Lower leg skin (tissue), 3 donors: Measurements from ENCODE around the gene NCOR2.

ENCODE experiments used
- POLR2A ChIP-seq, 2 donors: fragments of 450-650 bp; IDR thresholded peaks; one replicate each; pipeline ENCODE4 v1.6.1; 2016 to 2017; ENCODE audit warnings: antibody characterized with exemption in 2 of 2, mild to moderate bottlenecking in 1 of 2, moderate library complexity in 1 of 2
- TF ChIP-seq, protein P1 (sequence below), 3 donors: fragments of 450-650 bp; IDR thresholded peaks; one replicate each; pipeline ENCODE4 v1.5.1; 2016; ENCODE audit warnings: antibody characterized with exemption in 3 of 3, mild to moderate bottlenecking in 3 of 3, moderate library complexity in 2 of 3

GRCh38 chr12:124564232-124564958 is 3.0 kb downstream of the NCOR2 start:
- TF ChIP-seq, protein P1, sequence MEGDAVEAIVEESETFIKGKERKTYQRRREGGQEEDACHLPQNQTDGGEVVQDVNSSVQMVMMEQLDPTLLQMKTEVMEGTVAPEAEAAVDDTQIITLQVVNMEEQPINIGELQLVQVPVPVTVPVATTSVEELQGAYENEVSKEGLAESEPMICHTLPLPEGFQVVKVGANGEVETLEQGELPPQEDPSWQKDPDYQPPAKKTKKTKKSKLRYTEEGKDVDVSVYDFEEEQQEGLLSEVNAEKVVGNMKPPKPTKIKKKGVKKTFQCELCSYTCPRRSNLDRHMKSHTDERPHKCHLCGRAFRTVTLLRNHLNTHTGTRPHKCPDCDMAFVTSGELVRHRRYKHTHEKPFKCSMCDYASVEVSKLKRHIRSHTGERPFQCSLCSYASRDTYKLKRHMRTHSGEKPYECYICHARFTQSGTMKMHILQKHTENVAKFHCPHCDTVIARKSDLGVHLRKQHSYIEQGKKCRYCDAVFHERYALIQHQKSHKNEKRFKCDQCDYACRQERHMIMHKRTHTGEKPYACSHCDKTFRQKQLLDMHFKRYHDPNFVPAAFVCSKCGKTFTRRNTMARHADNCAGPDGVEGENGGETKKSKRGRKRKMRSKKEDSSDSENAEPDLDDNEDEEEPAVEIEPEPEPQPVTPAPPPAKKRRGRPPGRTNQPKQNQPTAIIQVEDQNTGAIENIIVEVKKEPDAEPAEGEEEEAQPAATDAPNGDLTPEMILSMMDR (IDR thresholded peaks at IDR 0.05), result no peak
- no peak for TF ChIP-seq POLR2A (IDR thresholded peaks at IDR 0.05)
